ENCODE data around the gene MYT1.
"Not testable (repeated sequence)": the region's sequence is repeated elsewhere in the genome, so short reads cannot be mapped to it uniquely, and the experiment has no call there.

Gene MYT1

GRCh38 chr20:64231621-64232550, 67.6 kb downstream of the MYT1 start:
- no peak for DNase-seq (ENCODE audit: low spot score)
- TF ChIP-seq CTCF (IDR thresholded peaks at IDR 0.05; ENCODE audit: extremely low read depth, missing control alignments) = no peak

GRCh38 chr20:64232794-64233193, 68.5 kb downstream of the MYT1 start:
- no peak for TF ChIP-seq CTCF (IDR thresholded peaks at IDR 0.05; ENCODE audit: extremely low read depth, missing control alignments)
- DNase-seq (ENCODE audit: low spot score) = no peak

GRCh38 chr20:64233725-64234124, 69.5 kb downstream of the MYT1 start:
- no peak for DNase-seq (ENCODE audit: low spot score)
- TF ChIP-seq CTCF (IDR thresholded peaks at IDR 0.05; ENCODE audit: extremely low read depth, missing control alignments) = no peak

- TF ChIP-seq CTCF (IDR thresholded peaks at IDR 0.05; ENCODE audit: extremely low read depth, missing control alignments) = no peak
- no peak for DNase-seq (ENCODE audit: low spot score)
These were observed 70.1 kb downstream of the MYT1 start for GRCh38 chr20:64234291-64234791.

GRCh38 chr20:64234921-64235565, 70.8 kb downstream of the MYT1 start:
- not testable (repeated sequence) for DNase-seq (ENCODE audit: low spot score)

- no peak for TF ChIP-seq CTCF (IDR thresholded peaks at IDR 0.05; ENCODE audit: extremely low read depth, missing control alignments)
- DNase-seq (ENCODE audit: low spot score) = no peak
These were observed 72.2 kb downstream of the MYT1 start for GRCh38 chr20:64236137-64237088.

- no peak for DNase-seq (ENCODE audit: low spot score)
- TF ChIP-seq CTCF (IDR thresholded peaks at IDR 0.05; ENCODE audit: extremely low read depth, missing control alignments) = no peak
These were observed 73.1 kb downstream of the MYT1 start for GRCh38 chr20:64237316-64237715.
